Measurements from ENCODE around the gene SDK1.

SDK1 gene

GRCh38 chr7:3964980-3965606 is 664.0 kb downstream of the SDK1 start:
- DNase-seq, result no peak

- DNase-seq, result no peak
These were observed 664.8 kb downstream of the SDK1 start for GRCh38 chr7:3965794-3966395.

- no peak for DNase-seq
These were observed 667.2 kb downstream of the SDK1 start for GRCh38 chr7:3968234-3968633.

GRCh38 chr7:3969286-3969685 is 668.2 kb downstream of the SDK1 start:
- no peak for DNase-seq

GRCh38 chr7:3971323-3971722 is 670.3 kb downstream of the SDK1 start:
- DNase-seq, result no peak

GRCh38 chr7:3973264-3973663 is 672.2 kb downstream of the SDK1 start:
- no peak for DNase-seq

- DNase-seq, result no peak
These were observed 673.3 kb downstream of the SDK1 start for GRCh38 chr7:3974329-3974728.

- no peak for DNase-seq
These were observed 674.3 kb downstream of the SDK1 start for GRCh38 chr7:3975371-3975770.

GRCh38 chr7:3977391-3977790 is 676.3 kb downstream of the SDK1 start:
- no peak for DNase-seq

- DNase-seq, result no peak
These were observed 677.8 kb downstream of the SDK1 start for GRCh38 chr7:3978839-3979238.

GRCh38 chr7:3979611-3980299 is 678.7 kb downstream of the SDK1 start:
- no peak for DNase-seq

GRCh38 chr7:3980300-3980643 is 679.2 kb downstream of the SDK1 start:
- DNase-seq, result no peak

- no peak for DNase-seq
These were observed 680.2 kb downstream of the SDK1 start for GRCh38 chr7:3981281-3981680.

GRCh38 chr7:3984456-3984855 is 683.4 kb downstream of the SDK1 start:
- no peak for DNase-seq

- DNase-seq, result no peak
These were observed 685.9 kb downstream of the SDK1 start for GRCh38 chr7:3986927-3987326.

- DNase-seq, result no peak
These were observed 686.4 kb downstream of the SDK1 start for GRCh38 chr7:3987426-3987927.

GRCh38 chr7:3989723-3990122 is 688.7 kb downstream of the SDK1 start:
- DNase-seq, result no peak

GRCh38 chr7:3991731-3992231 is 690.7 kb downstream of the SDK1 start:
- no peak for DNase-seq

- DNase-seq, result no peak
These were observed 691.8 kb downstream of the SDK1 start for GRCh38 chr7:3992841-3993240.

- DNase-seq, result no peak
These were observed 693.7 kb downstream of the SDK1 start for GRCh38 chr7:3994764-3995163.

GRCh38 chr7:3995187-3995586 is 694.1 kb downstream of the SDK1 start:
- no peak for DNase-seq

- no peak for DNase-seq
These were observed 697.0 kb downstream of the SDK1 start for GRCh38 chr7:3998060-3998459.

GRCh38 chr7:4000139-4000538 is 699.1 kb downstream of the SDK1 start:
- no peak for DNase-seq

- no peak for DNase-seq
These were observed 699.9 kb downstream of the SDK1 start for GRCh38 chr7:4000934-4001333.
